ENCODE measurements around the gene SRC. TPM values are rescaled to one million over a fixed set of nuclear protein-coding genes. Genes with fewer than 3 reads are reported as not detected.

Gene SRC
- total RNA-seq, 2 experiments from 2014 or later, result 2.6 to 2.7 TPM

- no peaks in the 10 kb centered on the region for H3K36me3 Mint-ChIP-seq (ENCODE audit: low read depth)
- no peak overlapping the region for H3K4me3 Mint-ChIP-seq
- ChIA-PET CTCF (no interaction called here), POLR2A (no interaction called here)
- peaks cover 14% of the 10 kb centered on the region for H3K4me1 Mint-ChIP-seq
- no peaks in the 10 kb centered on the region for H3K9me3 Mint-ChIP-seq
- DNase-seq, result no peak
- H3K27ac Mint-ChIP-seq, result no peak overlapping the region
- H3K27me3 Mint-ChIP-seq, result peaks cover 22% of the 10 kb centered on the region
These were observed 57.4 kb downstream of the SRC start for GRCh38 chr20:37403107-37404033.

DNA sequence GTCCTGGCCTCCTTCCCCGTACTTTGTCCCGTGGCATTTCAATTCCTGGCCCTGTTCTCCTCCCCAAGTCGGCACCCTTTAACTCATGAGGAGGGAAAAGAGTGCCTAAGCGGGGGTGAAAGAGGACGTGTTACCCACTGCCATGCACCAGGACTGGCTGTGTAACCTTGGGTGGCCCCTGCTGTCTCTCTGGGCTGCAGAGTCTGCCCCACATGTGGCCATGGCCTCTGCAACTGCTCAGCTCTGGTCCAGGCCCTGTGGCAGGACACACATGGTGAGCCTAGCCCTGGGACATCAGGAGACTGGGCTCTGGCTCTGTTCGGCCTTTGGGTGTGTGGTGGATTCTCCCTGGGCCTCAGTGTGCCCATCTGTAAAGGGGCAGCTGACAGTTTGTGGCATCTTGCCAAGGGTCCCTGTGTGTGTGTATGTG, 58.5 kb downstream of the SRC start:
- no peaks in the 10 kb centered on the region for H3K9me3 Mint-ChIP-seq
- no peaks in the 10 kb centered on the region for H3K36me3 Mint-ChIP-seq (ENCODE audit: low read depth)
- peaks cover 15% of the 10 kb centered on the region for H3K4me1 Mint-ChIP-seq
- ChIA-PET POLR2A (no interaction called here), CTCF (no interaction called here)
- DNase-seq, result no peak
- no peak overlapping the region for H3K27ac Mint-ChIP-seq
- no peak overlapping the region for H3K4me3 Mint-ChIP-seq
- H3K27me3 Mint-ChIP-seq, result peaks cover 32% of the 10 kb centered on the region

DNA sequence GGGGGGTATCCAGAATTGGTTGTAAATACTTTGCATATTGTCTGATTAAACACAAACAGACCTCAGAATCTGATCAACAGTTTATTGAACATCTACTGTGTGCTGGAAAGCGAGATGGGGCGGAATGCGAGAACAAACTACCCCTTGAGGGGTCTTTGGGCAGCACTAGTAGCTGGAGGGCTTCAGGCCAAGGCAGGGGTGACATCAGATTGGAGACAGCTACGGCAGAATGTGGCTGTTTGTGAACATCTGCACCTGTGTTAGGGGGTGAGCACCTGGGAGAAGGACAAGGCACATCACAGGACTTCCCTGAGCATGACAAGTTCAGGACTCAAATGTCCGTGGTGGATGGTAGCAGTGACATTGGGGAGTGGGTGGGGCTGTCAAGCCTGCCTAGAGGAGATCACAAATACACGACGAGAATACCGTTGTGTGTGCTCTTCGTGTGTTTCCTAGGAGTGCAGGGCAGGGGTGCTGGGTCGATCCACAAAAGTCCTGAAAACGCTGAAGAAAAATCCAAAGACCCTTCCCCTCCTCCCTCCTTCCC, 59.5 kb downstream of the SRC start:
- Mint-ChIP-seq H3K4me3 (no peak overlapping the region), H3K9me3 (no peaks in the 10 kb centered on the region), H3K36me3 (ENCODE audit: low read depth) (no peaks in the 10 kb centered on the region), H3K27me3 (peaks cover 35% of the 10 kb centered on the region), H3K27ac (no peak overlapping the region), H3K4me1 (peaks cover 15% of the 10 kb centered on the region)
- POLR2A ChIA-PET, result no interaction called here
- DNase-seq, result no peak
- CTCF ChIA-PET, result no interaction called here

DNA sequence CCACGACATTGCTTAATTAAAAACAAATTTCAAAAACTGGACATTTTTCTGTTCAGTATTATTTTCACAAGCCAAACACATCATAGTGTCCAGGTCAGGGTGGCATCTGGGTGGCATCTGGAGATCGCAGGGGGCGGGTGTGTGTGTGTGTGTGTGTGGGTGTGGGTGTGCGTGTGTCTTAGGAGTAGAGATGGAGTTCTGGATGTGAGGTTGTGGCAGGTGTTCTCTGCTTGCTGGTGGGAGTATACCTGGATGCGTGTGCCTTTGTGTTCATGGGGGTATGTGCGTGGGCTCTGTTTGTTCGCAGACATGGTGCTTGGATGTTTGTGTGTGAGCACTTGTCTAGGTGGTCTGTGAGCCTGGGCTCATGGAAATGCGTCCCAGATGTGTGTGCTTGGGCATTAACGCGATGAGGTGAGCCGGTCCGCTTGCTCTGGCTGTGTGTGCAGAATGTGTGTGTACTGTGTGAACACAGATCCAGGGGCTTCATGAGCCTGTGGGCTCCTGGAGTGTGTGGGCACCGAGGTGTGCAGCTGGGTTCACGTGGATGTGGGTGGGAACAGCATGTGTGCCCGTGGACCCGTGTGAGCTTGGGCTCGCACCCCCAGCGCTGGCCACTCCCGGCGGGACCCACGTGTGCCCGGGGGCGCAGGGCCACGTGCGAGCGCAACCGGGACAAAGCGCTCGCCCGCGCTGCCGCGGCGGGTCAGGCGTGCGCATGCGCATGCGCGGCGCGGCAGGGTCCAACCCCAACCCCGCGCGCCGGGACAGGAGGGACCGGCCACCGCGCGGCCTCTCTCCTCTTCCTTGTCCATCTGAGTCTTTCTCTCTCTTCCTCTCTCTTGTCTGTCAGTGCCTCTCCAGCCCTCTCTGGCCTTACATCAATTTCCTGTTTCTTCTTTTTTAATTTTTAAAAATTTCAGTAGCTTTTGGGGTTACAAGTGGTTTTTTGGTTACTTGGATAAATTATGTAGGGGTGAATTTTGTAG, 60.4 kb downstream of the SRC start:
- ChIA-PET CTCF (no interaction called here), POLR2A (no interaction called here)
- Mint-ChIP-seq H3K4me3 (peak overlapping the region; percentile 27), H3K27ac (no peak overlapping the region), H3K9me3 (no peaks in the 10 kb centered on the region), H3K27me3 (peaks cover 35% of the 10 kb centered on the region), H3K36me3 (ENCODE audit: low read depth) (no peaks in the 10 kb centered on the region), H3K4me1 (peaks cover 15% of the 10 kb centered on the region)
- DNase-seq, result peak; percentile 40

DNA sequence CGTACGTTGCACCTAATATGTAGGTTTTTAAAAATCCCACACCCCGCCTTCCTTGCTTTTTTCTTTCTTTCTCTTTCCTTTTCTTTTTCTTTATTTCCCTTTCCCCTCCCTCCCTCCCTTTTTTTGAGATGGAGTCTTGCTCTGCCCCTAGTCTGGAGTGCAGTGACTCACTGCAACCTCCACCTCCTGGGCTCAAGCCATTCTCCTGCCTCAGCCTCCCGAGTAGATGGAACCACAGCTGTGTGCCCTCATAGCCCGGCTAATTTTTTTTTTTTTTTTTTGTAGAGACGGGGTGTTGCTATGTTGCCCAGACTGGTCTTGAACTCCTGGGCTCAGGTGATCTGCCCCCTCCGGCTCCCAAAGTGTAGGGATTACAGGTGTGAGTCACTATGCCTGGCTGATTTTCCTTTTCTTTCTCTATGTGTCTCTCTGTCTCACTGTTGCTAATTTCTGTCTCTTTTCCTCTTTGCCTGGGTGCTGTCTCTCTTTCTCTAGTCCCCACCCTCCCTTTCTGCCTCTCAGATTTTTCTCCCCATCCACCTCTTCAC, 61.2 kb downstream of the SRC start:
- CTCF ChIA-PET, result no interaction called here

GRCh38 chr20:37407573-37408002, 61.6 kb downstream of the SRC start:
- H3K36me3 Mint-ChIP-seq (ENCODE audit: low read depth), result no peaks in the 10 kb centered on the region
- ChIA-PET POLR2A (no interaction called here), CTCF (no interaction called here)
- H3K9me3 Mint-ChIP-seq, result no peaks in the 10 kb centered on the region
- peaks cover 35% of the 10 kb centered on the region for H3K27me3 Mint-ChIP-seq
- no peak for DNase-seq
- H3K4me1 Mint-ChIP-seq, result peaks cover 15% of the 10 kb centered on the region
- no peak overlapping the region for H3K27ac Mint-ChIP-seq
- H3K4me3 Mint-ChIP-seq, result no peak overlapping the region

More for the DNA sequence above, 61.2 kb downstream of the SRC start:
- Mint-ChIP-seq H3K36me3 (ENCODE audit: low read depth) (no peaks in the 10 kb centered on the region), H3K4me3 (peak overlapping the region; percentile 12), H3K4me1 (peaks cover 15% of the 10 kb centered on the region), H3K27ac (no peak overlapping the region), H3K27me3 (peaks cover 35% of the 10 kb centered on the region), H3K9me3 (no peaks in the 10 kb centered on the region)
- DNase-seq, result no peak
- POLR2A ChIA-PET, result no interaction called here

- Mint-ChIP-seq H3K27ac (no peak overlapping the region), H3K4me3 (no peak overlapping the region), H3K4me1 (peaks cover 15% of the 10 kb centered on the region), H3K9me3 (no peaks in the 10 kb centered on the region), H3K36me3 (ENCODE audit: low read depth) (no peaks in the 10 kb centered on the region), H3K27me3 (peaks cover 35% of the 10 kb centered on the region)
- ChIA-PET POLR2A (no interaction called here), CTCF (no interaction called here)
- no peak for DNase-seq
These were observed 62.6 kb downstream of the SRC start for GRCh38 chr20:37408302-37409193.

DNA sequence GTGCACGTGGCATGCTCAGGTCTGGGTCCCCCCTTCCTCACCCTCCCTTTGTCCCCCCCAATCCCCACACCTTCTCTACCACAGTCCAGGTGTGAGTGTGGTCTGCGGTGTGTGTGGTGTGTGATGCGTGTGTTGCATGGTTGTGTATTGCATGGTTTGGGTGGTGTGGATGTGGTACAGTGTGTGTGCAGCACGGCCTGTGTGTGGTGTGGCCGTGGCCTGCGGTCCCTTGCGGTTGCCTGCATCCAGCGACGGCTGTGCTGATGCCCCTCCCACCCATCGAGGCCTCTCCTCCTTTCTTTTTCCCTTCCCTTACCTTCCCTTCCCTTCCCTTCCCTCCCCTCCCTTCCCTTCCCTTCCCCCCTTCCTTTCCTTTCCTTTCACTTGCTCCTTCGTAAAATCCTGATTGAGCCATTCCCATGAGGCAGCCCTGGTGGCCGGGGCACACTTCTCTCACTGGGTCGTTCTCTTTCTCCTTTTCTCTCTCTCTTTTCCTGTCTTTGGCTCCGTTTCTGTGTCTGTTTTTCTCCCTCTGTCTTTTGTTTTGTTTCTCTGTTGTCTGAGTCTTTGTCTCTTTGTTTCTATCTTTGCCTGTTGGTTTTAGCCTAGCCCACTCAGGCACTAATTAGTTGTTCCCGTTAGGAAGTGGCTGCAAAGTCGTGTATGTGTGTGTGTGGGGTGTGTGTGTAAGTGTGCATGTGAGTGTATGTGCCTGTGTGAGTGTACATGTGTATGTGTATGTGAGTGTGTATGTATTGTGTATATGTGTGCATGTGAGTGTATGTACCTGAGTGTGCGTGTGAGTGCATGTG, 65.7 kb downstream of the SRC start:
- no peak overlapping the region for H3K27ac Mint-ChIP-seq
- ChIA-PET POLR2A (interaction anchor here (1.0 kb wide), 1 partner anchor 117 kb away, joined by 3 read pairs; no protein-coding TSS in a partner anchor), CTCF (interaction anchor here (0.7 kb wide), 1 partner anchor 12 kb away, joined by 4 read pairs; no protein-coding TSS in a partner anchor)
- peak; percentile 28 for DNase-seq
- no peaks in the 10 kb centered on the region for H3K36me3 Mint-ChIP-seq (ENCODE audit: low read depth)
- H3K9me3 Mint-ChIP-seq, result no peaks in the 10 kb centered on the region
- peaks cover 24% of the 10 kb centered on the region for H3K27me3 Mint-ChIP-seq
- no peak overlapping the region for H3K4me3 Mint-ChIP-seq
- peaks cover 10% of the 10 kb centered on the region for H3K4me1 Mint-ChIP-seq

DNA sequence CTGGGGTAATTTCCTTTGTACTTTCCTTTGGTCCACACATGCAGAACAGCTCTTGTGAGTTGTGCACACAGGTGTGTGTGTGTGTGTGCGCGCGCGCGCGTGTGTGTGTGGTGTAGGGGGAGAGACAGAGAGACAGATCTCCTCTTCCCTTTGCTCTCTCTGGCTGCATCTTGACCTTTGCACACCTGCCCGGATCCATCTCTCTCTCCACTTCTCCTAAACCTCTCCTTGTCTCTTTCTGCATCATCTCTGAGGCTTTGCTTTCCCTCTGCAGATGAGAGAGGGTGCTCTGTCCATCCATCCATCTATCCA, 67.0 kb downstream of the SRC start:
- ChIA-PET CTCF (no interaction called here), POLR2A (interaction anchor here (1.0 kb wide), 1 partner anchor 116 kb away, joined by 3 read pairs; no protein-coding TSS in a partner anchor)
- Mint-ChIP-seq H3K36me3 (ENCODE audit: low read depth) (no peaks in the 10 kb centered on the region), H3K4me1 (peaks cover 3% of the 10 kb centered on the region), H3K27ac (no peak overlapping the region), H3K27me3 (peaks cover 16% of the 10 kb centered on the region), H3K4me3 (no peak overlapping the region), H3K9me3 (no peaks in the 10 kb centered on the region)
- DNase-seq, result no peak

GRCh38 chr20:37413379-37413778, 67.4 kb downstream of the SRC start:
- POLR2A ChIA-PET, result no interaction called here
- Mint-ChIP-seq H3K9me3 (no peaks in the 10 kb centered on the region), H3K4me1 (peaks cover 3% of the 10 kb centered on the region), H3K27ac (no peak overlapping the region), H3K4me3 (no peak overlapping the region), H3K27me3 (peaks cover 13% of the 10 kb centered on the region), H3K36me3 (ENCODE audit: low read depth) (no peaks in the 10 kb centered on the region)
- CTCF ChIA-PET, result no interaction called here
- no peak for DNase-seq

DNA sequence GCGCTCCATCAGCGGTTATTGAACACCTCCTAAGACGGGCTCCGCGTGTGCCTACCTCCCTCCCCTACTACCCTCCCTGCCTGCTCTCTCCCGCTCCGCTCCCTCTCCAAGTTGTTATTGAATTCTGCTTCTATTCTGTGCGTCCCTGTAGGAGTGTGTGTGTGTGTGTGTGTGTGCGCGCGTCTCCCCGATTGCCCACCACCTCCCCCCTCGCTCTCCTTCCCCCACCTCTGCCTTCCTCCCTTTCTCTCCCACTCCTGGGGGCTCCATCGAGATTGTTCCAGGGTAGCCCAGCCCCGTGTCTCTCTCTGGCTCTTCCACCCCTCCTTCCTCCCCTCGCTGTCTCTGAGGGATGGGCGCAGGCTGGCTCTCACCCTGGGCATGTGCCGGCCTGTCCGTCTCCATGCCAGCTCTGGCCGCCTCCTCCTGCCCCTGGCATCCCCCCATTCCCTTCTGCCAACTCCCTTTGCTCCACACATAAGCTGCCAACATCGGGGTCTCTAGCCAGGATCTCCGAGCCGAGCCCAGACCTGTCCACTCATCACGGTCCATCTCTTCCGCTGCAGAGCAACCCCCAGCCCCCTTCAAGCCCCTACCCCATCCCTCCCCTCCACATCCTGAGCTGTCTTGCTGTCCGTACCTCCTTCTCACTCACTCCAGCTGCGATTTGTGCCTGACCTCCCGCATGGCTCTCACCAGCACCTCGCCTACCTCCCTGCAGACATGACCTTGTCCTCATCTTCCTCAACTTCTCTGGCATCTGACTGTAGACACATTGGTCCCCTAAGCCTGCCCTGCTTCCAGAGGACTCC, 68.5 kb downstream of the SRC start:
- Mint-ChIP-seq H3K9me3 (no peaks in the 10 kb centered on the region), H3K27me3 (peaks cover 3% of the 10 kb centered on the region), H3K27ac (no peak overlapping the region)

More for the DNA sequence above, 68.5 kb downstream of the SRC start:
- H3K4me1 Mint-ChIP-seq, result peaks cover 2% of the 10 kb centered on the region
- no peaks in the 10 kb centered on the region for H3K36me3 Mint-ChIP-seq (ENCODE audit: low read depth)
- ChIA-PET POLR2A (no interaction called here), CTCF (no interaction called here)
- no peak for DNase-seq
- H3K4me3 Mint-ChIP-seq, result no peak overlapping the region
